CD4-positive, alpha-beta memory T cell (primary cell): ENCODE measurements around the gene RPIA. TPM values are rescaled to one million over a fixed set of nuclear protein-coding genes. Genes with fewer than 3 reads are reported as not detected.

Source experiments
- CTCF ChIA-PET: fragments of 350-600 bp; sonication (Branson Sonifier 250); formaldehyde crosslinking; loops from one replicate; lab custom pipeline; 2021; ENCODE audit warnings: inconsistent platforms; ENCODE audit not compliant: partially characterized antibody; lab: Charles Lee
- POLR2A ChIA-PET: fragments of 350-600 bp; sonication (Branson Sonifier 250); formaldehyde crosslinking; loops from one replicate; lab custom pipeline; 2021; ENCODE audit not compliant: partially characterized antibody; lab: Charles Lee
- DNase-seq, 5 donors: peaks; one replicate each; pipeline versions ENCODE4 v3.0.0 to v3.0.0-alpha.2; 2020 to 2022; ENCODE audit warnings: mixed read lengths in 1 of 5
- H3K27ac ChIP-seq: one replicate; pipeline ENCODE4 v1.7.0; 2013; ENCODE audit warnings: low read depth, low read length
- H3K27me3 ChIP-seq: 2 replicates; pipeline ENCODE4 v1.7.0; 2013; ENCODE audit warnings: mild to moderate bottlenecking, low read length, moderate library complexity; ENCODE audit not compliant: insufficient read depth
- H3K36me3 ChIP-seq: 2 replicates; pipeline ENCODE4 v1.7.0; 2013; ENCODE audit warnings: mild to moderate bottlenecking, low read length, moderate library complexity; ENCODE audit not compliant: insufficient read depth
- H3K4me1 ChIP-seq: 2 replicates; pipeline ENCODE4 v1.7.0; 2013; ENCODE audit warnings: mild to moderate bottlenecking, low read length, moderate library complexity; ENCODE audit not compliant: insufficient read depth
- H3K4me3 ChIP-seq, 2 donors: one replicate each; pipeline ENCODE4 v1.7.0; 2013; ENCODE audit warnings: low read length in 2 of 2, mild to moderate bottlenecking in 1 of 2
- H3K9me3 ChIP-seq, 2 donors: one replicate each; pipeline ENCODE4 v1.7.0; 2013; ENCODE audit warnings: low read length in 2 of 2, control low read depth in 1 of 2; ENCODE audit not compliant: control insufficient read depth in 1 of 2
- H3K27ac Mint-ChIP-seq, 7 donors: one replicate each; pipeline ENCODE4 v1.8.0; 2020 to 2021; ENCODE audit warnings: mixed read lengths in 7 of 7, mild to moderate bottlenecking in 6 of 7, inconsistent platforms in 3 of 7, moderate library complexity in 3 of 7
- H3K27me3 Mint-ChIP-seq, 2 donors: one replicate each; pipeline ENCODE4 v1.8.0; 2020 to 2021; ENCODE audit warnings: mixed read lengths in 2 of 2
- H3K36me3 Mint-ChIP-seq, 2 donors: one replicate each; pipeline ENCODE4 v1.8.0; 2020 to 2021; ENCODE audit warnings: mixed read lengths in 2 of 2, inconsistent platforms in 1 of 2, mild to moderate bottlenecking in 1 of 2
- H3K4me1 Mint-ChIP-seq, 4 donors: one replicate each; pipeline ENCODE4 v1.8.0; 2020 to 2021; ENCODE audit warnings: mixed read lengths in 4 of 4, mild to moderate bottlenecking in 1 of 4
- H3K4me3 Mint-ChIP-seq, 8 donors: one replicate each; pipeline ENCODE4 v1.8.0; 2020 to 2021; ENCODE audit warnings: mixed read lengths in 8 of 8, mild to moderate bottlenecking in 7 of 8, moderate library complexity in 6 of 8, inconsistent platforms in 3 of 8
- H3K9me3 Mint-ChIP-seq, 8 donors: one replicate each; pipeline ENCODE4 v1.8.0; 2020 to 2021; ENCODE audit warnings: mixed read lengths in 8 of 8, mild to moderate bottlenecking in 5 of 8, inconsistent platforms in 3 of 8, moderate library complexity in 1 of 8
- intact Hi-C: fragments of 100-400 bp; cut with micrococcal nuclease; formaldehyde crosslinking; loops from one replicate; pipeline ENCODE4 v1.15.1; 2023
- polyA plus RNA-seq, 2 donors: library from polyadenylated mRNA; unstranded; fragments of 300-500 nt; fragmentation: Illumina TruSeq; gene quantifications; one replicate each; pipeline ENCODE4 v1.2.3, GENCODE V29; 2021
- total RNA-seq, 2 experiments: library from RNA; stranded (reverse); gene quantifications; one replicate each; pipeline ENCODE4 v1.2.3, GENCODE V29; 2021

RPIA gene
- total and polyA plus RNA-seq, 4 experiments from 2014 or later = 20.9 to 44.5 (median 33.7) TPM

DNA sequence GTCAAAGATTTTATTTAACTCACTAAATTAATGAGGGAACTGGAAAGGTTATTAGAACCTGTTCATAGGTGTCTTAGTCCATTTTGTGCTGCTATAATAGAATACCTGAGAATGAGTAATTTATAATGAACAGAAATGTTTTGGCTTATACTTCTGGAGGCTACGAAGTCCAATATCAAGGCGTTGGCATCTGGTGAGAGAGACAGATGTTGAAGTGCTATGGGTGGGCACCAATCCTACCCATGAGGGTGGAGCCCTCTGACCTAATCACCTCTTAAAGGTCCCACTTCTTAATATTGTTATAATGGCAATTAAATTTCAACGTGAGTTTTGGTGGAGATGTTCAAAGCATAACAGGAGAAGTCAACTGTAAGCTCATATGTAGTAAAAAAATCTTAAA, 5.1 kb downstream of the RPIA start:
- peaks cover 33 to 61% (median 45%) of the 10 kb centered on the region in 4 donors for H3K4me1 Mint-ChIP-seq
- CTCF ChIA-PET = interaction anchor here (0.6 to 1.2 kb wide), 3 partner anchors 14 to 53 kb away, joined by 3 to 4 read pairs (median 3); no protein-coding TSS in a partner anchor
- peaks cover 8% of the 10 kb centered on the region for H3K36me3 ChIP-seq
- intact Hi-C loops = no loop called here
- peaks cover 26 to 37% of the 10 kb centered on the region in 2 donors for H3K36me3 Mint-ChIP-seq
- no peak for DNase-seq
- POLR2A ChIA-PET = no interaction called here
- no peaks in the 10 kb centered on the region for H3K27me3 Mint-ChIP-seq
- H3K4me1 ChIP-seq = peaks cover 33% of the 10 kb centered on the region
- no peaks in the 10 kb centered on the region for H3K9me3 Mint-ChIP-seq
- H3K4me3 ChIP-seq = no peak overlapping the region
- H3K9me3 ChIP-seq = no peaks in the 10 kb centered on the region
- H3K27ac Mint-ChIP-seq = peak overlapping the region in 2 of 7 donors; percentile 17 to 23
- no peak overlapping the region for H3K27ac ChIP-seq
- no peaks in the 10 kb centered on the region for H3K27me3 ChIP-seq
- peak overlapping the region in 1 of 8 donors; percentile 1 for H3K4me3 Mint-ChIP-seq

DNA sequence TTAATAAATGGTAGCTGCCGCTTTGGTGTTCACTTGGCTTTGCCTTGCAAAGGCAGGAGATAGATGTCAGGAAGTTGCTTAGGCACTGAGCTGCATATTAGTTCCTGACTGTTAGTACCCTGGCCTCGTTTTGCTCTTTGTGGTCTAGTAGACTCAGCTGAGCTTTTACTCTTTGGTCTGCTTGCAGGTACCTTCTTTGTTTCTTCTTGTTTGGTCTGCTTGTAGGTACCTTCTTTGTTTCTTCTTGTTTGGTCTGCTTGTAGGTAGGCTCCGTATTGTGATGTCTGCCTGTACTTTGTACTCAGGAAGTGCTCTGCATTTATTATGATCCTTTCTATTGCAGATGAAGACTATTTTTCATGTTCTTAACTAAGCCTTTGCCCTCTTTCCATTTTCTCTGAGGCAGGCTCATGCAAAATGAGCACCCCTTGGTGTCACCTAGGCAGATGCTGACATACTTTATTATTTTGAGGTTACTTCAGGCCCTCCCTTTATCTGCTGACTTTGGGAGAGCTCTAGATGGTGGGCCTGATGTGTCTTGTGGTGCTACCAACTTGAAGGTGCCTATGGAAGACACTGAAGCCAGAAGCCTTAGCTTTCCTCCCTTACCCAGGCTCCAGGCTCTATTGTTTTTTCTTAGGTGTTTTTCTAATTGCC, 6.0 kb downstream of the RPIA start:
- POLR2A ChIA-PET = no interaction called here
- H3K27ac ChIP-seq = no peak overlapping the region
- Mint-ChIP-seq H3K27ac (peak overlapping the region; percentile 33 to 89 (median 43)), H3K36me3 (peaks cover 35 to 40% of the 10 kb centered on the region in 2 donors), H3K9me3 (no peaks in the 10 kb centered on the region), H3K27me3 (no peaks in the 10 kb centered on the region), H3K4me1 (peaks cover 29 to 55% (median 39%) of the 10 kb centered on the region in 4 donors), H3K4me3 (peak overlapping the region in 7 of 8 donors; percentile 15 to 60 (median 45))
- intact Hi-C loops = no loop called here
- CTCF ChIA-PET = interaction anchor here (0.6 to 1.2 kb wide), 5 partner anchors 15 to 54 kb away, joined by 3 to 4 read pairs (median 3); no protein-coding TSS in a partner anchor
- peak in 4 of 5 donors; percentile 4 to 15 (median 12) for DNase-seq
- H3K36me3 ChIP-seq = peaks cover 8% of the 10 kb centered on the region
- H3K27me3 ChIP-seq = no peaks in the 10 kb centered on the region
- H3K4me3 ChIP-seq = no peak overlapping the region
- H3K9me3 ChIP-seq = no peaks in the 10 kb centered on the region
- peaks cover 29% of the 10 kb centered on the region for H3K4me1 ChIP-seq

DNA sequence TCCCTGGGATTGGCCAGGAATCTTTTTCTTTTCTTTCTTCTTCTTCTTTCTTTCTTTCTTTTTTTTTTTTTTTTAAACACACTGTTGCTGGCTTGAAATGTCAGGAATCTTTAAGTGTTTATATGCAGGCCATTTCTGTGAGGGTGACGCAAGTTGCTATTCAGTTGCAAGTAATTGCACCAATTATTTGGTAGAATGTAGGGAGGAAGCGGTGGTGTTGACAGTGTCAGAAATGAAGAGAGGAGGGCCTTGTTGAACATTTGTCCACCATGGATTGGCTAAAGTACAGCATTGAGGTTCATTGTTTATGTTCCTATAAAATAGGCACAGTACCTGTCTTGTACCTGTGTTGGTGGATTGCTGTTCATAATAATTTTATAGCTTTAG, 6.5 kb downstream of the RPIA start:
- no peak for DNase-seq
- H3K27me3 ChIP-seq = no peaks in the 10 kb centered on the region
- H3K4me1 Mint-ChIP-seq = peaks cover 26 to 49% (median 34%) of the 10 kb centered on the region in 4 donors
- no peak overlapping the region for H3K4me3 ChIP-seq
- H3K4me1 ChIP-seq = peaks cover 24% of the 10 kb centered on the region
- H3K27ac ChIP-seq = no peak overlapping the region
- H3K27ac Mint-ChIP-seq = peak overlapping the region in 3 of 7 donors; percentile 19 to 42 (median 33)
- H3K4me3 Mint-ChIP-seq = no peak overlapping the region
- CTCF ChIA-PET = interaction anchor here (0.7 to 1.2 kb wide), 2 partner anchors 15 to 21 kb away, joined by 3 to 4 read pairs; no protein-coding TSS in a partner anchor
- no peaks in the 10 kb centered on the region for H3K9me3 ChIP-seq
- no peaks in the 10 kb centered on the region for H3K9me3 Mint-ChIP-seq
- intact Hi-C loops = no loop called here
- POLR2A ChIA-PET = no interaction called here
- H3K36me3 Mint-ChIP-seq = peaks cover 40 to 44% of the 10 kb centered on the region in 2 donors
- no peaks in the 10 kb centered on the region for H3K27me3 Mint-ChIP-seq
- peaks cover 8% of the 10 kb centered on the region for H3K36me3 ChIP-seq

DNA sequence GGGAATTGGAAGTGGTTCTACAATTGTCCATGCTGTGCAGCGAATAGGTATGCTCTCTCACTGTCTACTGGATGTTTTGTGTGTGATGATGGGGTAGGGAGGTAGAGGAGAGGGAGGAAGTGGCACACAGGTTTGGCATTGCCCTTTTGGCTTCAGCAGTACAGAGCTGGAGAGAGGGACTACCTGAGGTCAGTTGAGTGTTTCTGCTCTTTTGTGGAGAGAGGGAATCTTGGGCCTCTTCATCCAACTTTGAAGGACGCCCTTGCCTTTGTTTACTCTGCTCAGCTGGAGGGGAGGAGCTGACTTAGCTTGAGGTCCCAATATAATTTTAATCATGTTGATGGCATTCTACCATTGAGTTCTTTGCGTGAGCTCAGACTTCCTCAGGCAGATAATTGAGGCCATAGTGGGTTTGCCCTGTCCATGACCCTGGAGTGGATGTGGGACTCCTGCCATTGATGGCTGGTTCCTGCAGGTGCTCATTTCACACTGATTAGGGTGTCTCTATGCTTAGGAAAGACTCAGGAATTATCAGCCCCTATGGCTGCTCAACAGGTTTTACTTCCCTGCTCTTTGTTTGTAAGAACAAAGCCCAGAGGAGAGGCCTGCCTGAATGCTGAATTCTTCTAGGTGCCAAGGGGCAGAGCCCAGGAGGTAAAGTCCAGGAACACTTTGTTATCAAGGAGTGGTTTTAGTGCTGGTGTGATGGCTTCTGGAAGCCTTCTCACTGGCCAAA, 7.2 kb downstream of the RPIA start:
- no peaks in the 10 kb centered on the region for H3K9me3 ChIP-seq
- no peak overlapping the region for H3K4me3 Mint-ChIP-seq
- no peaks in the 10 kb centered on the region for H3K27me3 Mint-ChIP-seq
- no peak overlapping the region for H3K4me3 ChIP-seq
- intact Hi-C loops = no loop called here
- H3K27me3 ChIP-seq = no peaks in the 10 kb centered on the region
- no peak overlapping the region for H3K27ac ChIP-seq
- H3K4me1 Mint-ChIP-seq = peaks cover 21 to 43% (median 28%) of the 10 kb centered on the region in 4 donors
- H3K27ac Mint-ChIP-seq = peak overlapping the region in 1 of 7 donors; percentile 81
- POLR2A ChIA-PET = no interaction called here
- DNase-seq = no peak
- peaks cover 18% of the 10 kb centered on the region for H3K4me1 ChIP-seq
- peaks cover 8% of the 10 kb centered on the region for H3K36me3 ChIP-seq
- H3K9me3 Mint-ChIP-seq = no peaks in the 10 kb centered on the region
- CTCF ChIA-PET = no interaction called here
- peaks cover 45 to 46% of the 10 kb centered on the region in 2 donors for H3K36me3 Mint-ChIP-seq

DNA sequence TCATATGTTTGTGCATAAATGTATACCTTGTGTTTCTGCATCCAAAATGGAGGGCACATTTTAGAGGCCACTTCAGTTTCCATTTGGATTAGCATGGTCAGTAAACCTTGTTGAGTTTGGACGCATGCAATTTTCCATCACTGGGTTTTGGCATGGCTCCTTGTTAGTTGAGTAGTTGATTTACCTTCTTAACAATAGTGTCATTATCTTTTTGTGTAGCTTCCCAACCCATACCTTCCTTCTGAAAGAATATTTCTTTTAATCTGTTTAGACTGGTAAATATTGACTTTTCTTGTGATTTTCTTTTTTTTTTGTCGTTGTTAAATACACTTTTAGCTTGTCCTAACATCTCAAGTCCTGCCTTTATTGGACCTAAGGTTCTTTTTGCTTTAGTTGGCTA, 15.5 kb downstream of the RPIA start:
- Histone ChIP-seq H3K4me3 (no peak overlapping the region), H3K9me3 (no peaks in the 10 kb centered on the region), H3K4me1 (no peaks in the 10 kb centered on the region), H3K27ac (no peak overlapping the region), H3K27me3 (no peaks in the 10 kb centered on the region), H3K36me3 (no peaks in the 10 kb centered on the region)
- Mint-ChIP-seq H3K9me3 (peaks cover 0 to 4% (median 0%) of the 10 kb centered on the region in 8 donors), H3K4me3 (no peak overlapping the region), H3K27ac (no peak overlapping the region), H3K4me1 (peaks cover 0 to 7% (median under 1%) of the 10 kb centered on the region in 4 donors), H3K27me3 (no peaks in the 10 kb centered on the region), H3K36me3 (peaks cover 40 to 45% of the 10 kb centered on the region in 2 donors)
- no peak for DNase-seq
- intact Hi-C loops = no loop called here
- POLR2A ChIA-PET = no interaction called here
- CTCF ChIA-PET = interaction anchor here (1.2 kb wide), 1 partner anchor 35 kb away, joined by 3 read pairs; no protein-coding TSS in a partner anchor

DNA sequence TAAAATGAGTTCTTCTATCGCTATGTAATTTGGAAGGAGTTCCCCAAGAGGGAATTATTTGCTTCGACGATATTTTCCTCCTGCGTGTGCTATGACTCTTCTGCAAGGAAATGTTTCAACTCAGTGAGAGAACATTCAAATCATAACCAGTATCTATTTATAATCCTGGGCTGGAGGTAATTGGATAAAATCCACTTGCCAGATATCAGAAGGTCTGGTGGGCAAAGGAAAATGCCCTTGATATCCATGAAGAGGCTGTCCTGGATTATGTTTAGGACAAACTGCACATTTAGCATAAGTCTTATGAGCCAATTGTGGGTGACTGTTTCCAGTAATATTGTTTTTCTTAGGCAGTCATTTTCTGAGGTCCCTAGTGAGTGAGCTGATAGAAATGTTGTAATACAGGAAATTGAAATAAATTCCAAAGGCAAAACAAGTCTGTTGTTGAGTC, 17.7 kb downstream of the RPIA start:
- intact Hi-C loops = no loop called here
- H3K36me3 Mint-ChIP-seq = peaks cover 25 to 32% of the 10 kb centered on the region in 2 donors
- peaks cover 0 to 4% (median 0%) of the 10 kb centered on the region in 8 donors for H3K9me3 Mint-ChIP-seq
- DNase-seq = no peak
- no peak overlapping the region for H3K27ac ChIP-seq
- H3K27me3 Mint-ChIP-seq = no peaks in the 10 kb centered on the region
- peaks cover 0 to 7% (median 2%) of the 10 kb centered on the region in 4 donors for H3K4me1 Mint-ChIP-seq
- H3K4me3 Mint-ChIP-seq = no peak overlapping the region
- POLR2A ChIA-PET = no interaction called here
- no peaks in the 10 kb centered on the region for H3K36me3 ChIP-seq
- no peak overlapping the region for H3K27ac Mint-ChIP-seq
- CTCF ChIA-PET = no interaction called here
- no peaks in the 10 kb centered on the region for H3K4me1 ChIP-seq
- H3K4me3 ChIP-seq = no peak overlapping the region
- H3K9me3 ChIP-seq = no peaks in the 10 kb centered on the region
- H3K27me3 ChIP-seq = no peaks in the 10 kb centered on the region

DNA sequence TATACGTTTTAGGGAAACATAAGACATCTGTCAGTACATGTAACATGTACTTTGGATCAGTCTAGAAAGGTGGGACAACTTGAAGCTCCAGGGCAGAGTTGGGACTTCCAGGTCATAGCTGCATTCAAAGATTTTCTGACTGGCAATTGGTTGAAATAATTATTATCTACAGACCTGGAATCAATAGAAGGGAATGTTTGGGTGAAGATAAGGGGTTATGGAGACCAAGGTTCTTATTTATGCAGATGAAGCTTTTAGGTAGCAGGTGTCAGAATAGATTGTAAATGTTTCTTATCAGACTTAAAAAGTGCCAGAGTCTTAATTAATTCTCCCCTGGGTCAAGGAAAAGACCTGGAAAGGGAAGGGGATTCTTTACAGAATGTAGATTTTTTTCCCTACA, 19.8 kb downstream of the RPIA start:
- H3K9me3 Mint-ChIP-seq = peaks cover 0 to 1% (median 0%) of the 10 kb centered on the region in 8 donors
- peaks cover 0 to 7% (median 3%) of the 10 kb centered on the region in 4 donors for H3K4me1 Mint-ChIP-seq
- Histone ChIP-seq H3K4me1 (no peaks in the 10 kb centered on the region), H3K27ac (no peak overlapping the region), H3K27me3 (no peaks in the 10 kb centered on the region), H3K36me3 (no peaks in the 10 kb centered on the region), H3K4me3 (no peak overlapping the region), H3K9me3 (no peaks in the 10 kb centered on the region)
- H3K4me3 Mint-ChIP-seq = no peak overlapping the region
- H3K27me3 Mint-ChIP-seq = no peaks in the 10 kb centered on the region
- H3K36me3 Mint-ChIP-seq = peaks cover 8 to 28% of the 10 kb centered on the region in 2 donors
- CTCF ChIA-PET = interaction anchor here (0.7 to 2.2 kb wide), 3 partner anchors 20 to 29 kb away, joined by 3 to 9 read pairs (median 4); partner anchors contain the start of gene RPIA
- peak overlapping the region in 1 of 7 donors; percentile 58 for H3K27ac Mint-ChIP-seq
- no peak for DNase-seq
- POLR2A ChIA-PET = interaction anchor here (1.0 kb wide), 1 partner anchor 17 kb away, joined by 3 read pairs; no protein-coding TSS in a partner anchor
- intact Hi-C loops = no loop called here
